ENCODE measurements around the gene FOCAD. TPM values are rescaled to one million over a fixed set of nuclear protein-coding genes. Genes with fewer than 3 reads are reported as not detected.

The FOCAD gene
- total RNA-seq, 2 donors from 2014 or later, result 51.6 to 56.8 TPM

- no peak for TF ChIP-seq CTCF (conservative IDR thresholded peaks at IDR 0.05)
- no peak overlapping the region for H3K4me3 ChIP-seq (ENCODE audit: low read length)
- no peak for DNase-seq
- H3K27me3 Mint-ChIP-seq (ENCODE audit: insufficient read depth), result no peaks in the 10 kb centered on the region
- H3K27ac ChIP-seq (ENCODE audit: low read depth, low read length), result no peak overlapping the region
- H3K27me3 ChIP-seq (ENCODE audit: control insufficient read depth, insufficient read depth, low read length, poor library complexity, severe bottlenecking), result no peaks in the 10 kb centered on the region
- WGBS, 2 experiments (ENCODE audit: insufficient coverage in 1 of 2, insufficient read length in 1 of 2), result 100% methylated on average over 1 of the region's 3 CpGs
- peaks cover 36% of the 10 kb centered on the region for H3K4me1 Mint-ChIP-seq
- H3K4me3 Mint-ChIP-seq, result no peak overlapping the region
- no peak overlapping the region for H3K27ac Mint-ChIP-seq
- H3K36me3 Mint-ChIP-seq (ENCODE audit: low read depth), result peaks cover 13% of the 10 kb centered on the region
- peaks cover 6% of the 10 kb centered on the region for H3K4me1 ChIP-seq (ENCODE audit: control insufficient read depth, insufficient read depth, low read length)
- peaks cover 16% of the 10 kb centered on the region for H3K36me3 ChIP-seq (ENCODE audit: control insufficient read depth, insufficient read depth, low read length)
- no peaks in the 10 kb centered on the region for H3K9me3 ChIP-seq (ENCODE audit: control insufficient read depth, low read length)
- no peak overlapping the region for H3K9ac ChIP-seq (ENCODE audit: extremely low read depth, low read length, poor library complexity, severe bottlenecking)
- H3K9me3 Mint-ChIP-seq, result no peaks in the 10 kb centered on the region
These were observed 99.3 kb downstream of the FOCAD start for GRCh38 chr9:20783057-20784038.

- no peak overlapping the region for H3K27ac Mint-ChIP-seq
- Histone ChIP-seq H3K36me3 (ENCODE audit: control insufficient read depth, insufficient read depth, low read length) (peaks cover 16% of the 10 kb centered on the region), H3K27me3 (ENCODE audit: control insufficient read depth, insufficient read depth, low read length, poor library complexity, severe bottlenecking) (no peaks in the 10 kb centered on the region), H3K9ac (ENCODE audit: extremely low read depth, low read length, poor library complexity, severe bottlenecking) (no peak overlapping the region), H3K4me3 (ENCODE audit: low read length) (no peak overlapping the region), H3K4me1 (ENCODE audit: control insufficient read depth, insufficient read depth, low read length) (peaks cover 13% of the 10 kb centered on the region), H3K27ac (ENCODE audit: low read depth, low read length) (no peak overlapping the region), H3K9me3 (ENCODE audit: control insufficient read depth, low read length) (no peaks in the 10 kb centered on the region)
- TF ChIP-seq CTCF (conservative IDR thresholded peaks at IDR 0.05), result no peak
- no peaks in the 10 kb centered on the region for H3K27me3 Mint-ChIP-seq (ENCODE audit: insufficient read depth)
- WGBS, 2 experiments (ENCODE audit: insufficient coverage in 1 of 2, insufficient read length in 1 of 2), result 94 to 100% methylated on average over 1 of the region's 1 CpG
- peak; percentile 49 for DNase-seq
- peaks cover 13% of the 10 kb centered on the region for H3K36me3 Mint-ChIP-seq (ENCODE audit: low read depth)
- no peaks in the 10 kb centered on the region for H3K9me3 Mint-ChIP-seq
- H3K4me1 Mint-ChIP-seq, result peaks cover 44% of the 10 kb centered on the region
- no peak overlapping the region for H3K4me3 Mint-ChIP-seq
These were observed 100.1 kb downstream of the FOCAD start for GRCh38 chr9:20784196-20784595.

GRCh38 chr9:20786807-20787206 is 102.7 kb downstream of the FOCAD start:
- Mint-ChIP-seq H3K27ac (no peak overlapping the region), H3K9me3 (no peaks in the 10 kb centered on the region), H3K27me3 (ENCODE audit: insufficient read depth) (no peaks in the 10 kb centered on the region), H3K36me3 (ENCODE audit: low read depth) (peaks cover 23% of the 10 kb centered on the region), H3K4me3 (no peak overlapping the region), H3K4me1 (peaks cover 57% of the 10 kb centered on the region)
- no peak overlapping the region for H3K4me3 ChIP-seq (ENCODE audit: low read length)
- no peak overlapping the region for H3K27ac ChIP-seq (ENCODE audit: low read depth, low read length)
- no peaks in the 10 kb centered on the region for H3K27me3 ChIP-seq (ENCODE audit: control insufficient read depth, insufficient read depth, low read length, poor library complexity, severe bottlenecking)
- H3K36me3 ChIP-seq (ENCODE audit: control insufficient read depth, insufficient read depth, low read length), result peaks cover 21% of the 10 kb centered on the region
- H3K9me3 ChIP-seq (ENCODE audit: control insufficient read depth, low read length), result no peaks in the 10 kb centered on the region
- TF ChIP-seq CTCF (conservative IDR thresholded peaks at IDR 0.05), result no peak
- DNase-seq, result no peak
- H3K9ac ChIP-seq (ENCODE audit: extremely low read depth, low read length, poor library complexity, severe bottlenecking), result no peak overlapping the region
- peaks cover 13% of the 10 kb centered on the region for H3K4me1 ChIP-seq (ENCODE audit: control insufficient read depth, insufficient read depth, low read length)
- WGBS, 2 experiments (ENCODE audit: insufficient coverage in 1 of 2, insufficient read length in 1 of 2), result no CpG with 5 or more reads among the region's 1 CpG
